Measurements from ENCODE around the gene SBDS. TPM values are rescaled to one million over a fixed set of nuclear protein-coding genes. Genes with fewer than 3 reads are reported as not detected.
"Not testable (repeated sequence)": the region's sequence is repeated elsewhere in the genome, so short reads cannot be mapped to it uniquely, and the experiment has no call there.

SBDS gene
- total and polyA plus RNA-seq, 3 experiments from 2014 or later, result 79.5 to 92.0 (median 91.6) TPM

DNA sequence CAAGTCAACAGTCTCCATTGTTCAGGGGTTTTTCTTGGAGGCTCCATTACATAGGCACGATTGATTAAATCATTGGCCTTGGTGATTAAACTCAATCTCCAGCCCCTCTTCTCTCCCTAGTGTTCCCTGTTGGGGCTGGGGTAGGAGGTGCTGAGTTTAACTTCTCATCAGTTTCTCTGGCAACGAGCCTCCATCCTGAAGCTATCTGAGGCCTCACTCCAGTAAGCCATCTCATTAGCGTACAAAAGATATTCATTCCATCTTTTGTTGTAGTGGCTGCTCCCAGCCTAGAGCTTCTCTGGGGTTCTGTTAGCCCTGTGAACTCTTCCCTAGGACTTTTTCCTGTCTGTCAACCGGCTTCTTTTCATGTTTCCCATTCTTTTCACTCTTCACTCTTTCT is 12.9 kb upstream of the SBDS start:
- DNase-seq, result no peak
- H3K27ac ChIP-seq (ENCODE audit: low read depth, low read length), result no peak overlapping the region
- Mint-ChIP-seq H3K27ac (peak overlapping the region in 1 of 8 donors; percentile 75), H3K4me3 (no peak overlapping the region), H3K9me3 (no peaks in the 10 kb centered on the region), H3K4me1 (peaks cover 0 to 16% (median 8%) of the 10 kb centered on the region in 3 donors), H3K36me3 (peaks cover 0 to 84% (median 21%) of the 10 kb centered on the region in 3 donors), H3K27me3 (no peaks in the 10 kb centered on the region)
- no peaks in the 10 kb centered on the region for H3K36me3 ChIP-seq (ENCODE audit: insufficient read depth, low read length)
- ChIA-PET CTCF (no interaction called here), POLR2A (no interaction called here)
- no peaks in the 10 kb centered on the region for H3K4me1 ChIP-seq (ENCODE audit: insufficient read depth, low read length)
- no peaks in the 10 kb centered on the region for H3K27me3 ChIP-seq (ENCODE audit: insufficient read depth, low read length, poor library complexity, severe bottlenecking)
- H3K9me3 ChIP-seq (ENCODE audit: low read length), result no peaks in the 10 kb centered on the region
- no peak overlapping the region for H3K4me3 ChIP-seq (ENCODE audit: low read length)

DNA sequence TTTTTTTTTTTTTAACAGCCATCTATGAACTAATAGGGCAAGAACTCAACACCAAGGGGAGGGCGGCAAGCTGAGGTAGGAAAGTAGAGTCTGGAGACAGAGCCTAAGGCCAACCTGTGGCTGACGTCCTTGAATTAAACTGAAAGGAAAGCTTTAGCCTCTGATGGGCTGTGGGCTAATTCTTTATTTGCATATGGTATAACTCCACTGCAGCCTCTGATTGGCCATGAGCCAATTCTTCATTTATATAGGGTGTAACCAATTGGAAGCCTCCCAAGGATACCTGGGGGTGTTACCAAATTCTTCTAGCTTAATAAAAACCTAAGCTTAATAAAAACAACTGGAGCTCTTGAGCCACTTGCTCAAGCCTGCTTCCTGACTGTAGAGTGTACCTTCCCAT is 11.6 kb upstream of the SBDS start:
- peaks cover 0 to 24% (median 9%) of the 10 kb centered on the region in 3 donors for H3K4me1 Mint-ChIP-seq
- Histone ChIP-seq H3K4me1 (ENCODE audit: insufficient read depth, low read length) (no peaks in the 10 kb centered on the region), H3K9me3 (ENCODE audit: low read length) (no peaks in the 10 kb centered on the region), H3K27ac (ENCODE audit: low read depth, low read length) (no peak overlapping the region), H3K27me3 (ENCODE audit: insufficient read depth, low read length, poor library complexity, severe bottlenecking) (no peaks in the 10 kb centered on the region), H3K4me3 (ENCODE audit: low read length) (no peak overlapping the region), H3K36me3 (ENCODE audit: insufficient read depth, low read length) (no peaks in the 10 kb centered on the region)
- POLR2A ChIA-PET, result no interaction called here
- CTCF ChIA-PET, result interaction anchor here (1.2 kb wide), 1 partner anchor 12 kb away, joined by 3 read pairs; no protein-coding TSS in a partner anchor
- no peak for DNase-seq
- no peak overlapping the region for H3K4me3 Mint-ChIP-seq
- no peak overlapping the region for H3K27ac Mint-ChIP-seq
- peaks cover 0 to 81% (median 21%) of the 10 kb centered on the region in 3 donors for H3K36me3 Mint-ChIP-seq
- H3K27me3 Mint-ChIP-seq, result no peaks in the 10 kb centered on the region
- no peaks in the 10 kb centered on the region for H3K9me3 Mint-ChIP-seq

DNA sequence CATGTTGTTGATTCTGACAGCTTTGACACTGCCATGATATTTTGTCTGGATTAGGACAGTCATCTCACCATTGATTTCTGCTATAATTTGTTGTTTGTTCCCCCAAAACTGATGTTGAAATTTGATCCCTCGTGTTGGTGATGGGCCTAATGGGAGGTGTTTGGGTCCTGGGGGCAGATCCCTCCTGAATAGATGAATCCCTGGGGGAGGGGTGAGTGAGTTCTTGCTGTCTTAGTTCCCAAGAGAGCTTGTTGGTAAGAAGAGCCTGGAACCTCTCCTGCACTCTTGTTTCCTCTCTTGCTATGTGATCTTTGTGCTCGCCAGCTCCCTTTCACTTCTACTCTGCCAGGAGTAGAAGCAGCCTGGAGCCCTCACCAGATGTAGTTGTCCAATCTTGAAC is 8.8 kb upstream of the SBDS start:
- H3K4me3 Mint-ChIP-seq; CTCF ChIA-PET; H3K4me1 ChIP-seq (ENCODE audit: insufficient read depth, low read length); H3K27ac Mint-ChIP-seq; H3K27me3 Mint-ChIP-seq; H3K9me3 Mint-ChIP-seq; H3K36me3 ChIP-seq (ENCODE audit: insufficient read depth, low read length); DNase-seq; H3K27ac ChIP-seq (ENCODE audit: low read depth, low read length); H3K9me3 ChIP-seq (ENCODE audit: low read length); POLR2A ChIA-PET; H3K4me3 ChIP-seq (ENCODE audit: low read length); H3K27me3 ChIP-seq (ENCODE audit: insufficient read depth, low read length, poor library complexity, severe bottlenecking): not testable (repeated sequence)
- H3K36me3 Mint-ChIP-seq, result peaks cover 0 to 66% (median 14%) of the 10 kb centered on the region in 3 donors
- H3K4me1 Mint-ChIP-seq, result peaks cover 5 to 29% (median 11%) of the 10 kb centered on the region in 3 donors

DNA sequence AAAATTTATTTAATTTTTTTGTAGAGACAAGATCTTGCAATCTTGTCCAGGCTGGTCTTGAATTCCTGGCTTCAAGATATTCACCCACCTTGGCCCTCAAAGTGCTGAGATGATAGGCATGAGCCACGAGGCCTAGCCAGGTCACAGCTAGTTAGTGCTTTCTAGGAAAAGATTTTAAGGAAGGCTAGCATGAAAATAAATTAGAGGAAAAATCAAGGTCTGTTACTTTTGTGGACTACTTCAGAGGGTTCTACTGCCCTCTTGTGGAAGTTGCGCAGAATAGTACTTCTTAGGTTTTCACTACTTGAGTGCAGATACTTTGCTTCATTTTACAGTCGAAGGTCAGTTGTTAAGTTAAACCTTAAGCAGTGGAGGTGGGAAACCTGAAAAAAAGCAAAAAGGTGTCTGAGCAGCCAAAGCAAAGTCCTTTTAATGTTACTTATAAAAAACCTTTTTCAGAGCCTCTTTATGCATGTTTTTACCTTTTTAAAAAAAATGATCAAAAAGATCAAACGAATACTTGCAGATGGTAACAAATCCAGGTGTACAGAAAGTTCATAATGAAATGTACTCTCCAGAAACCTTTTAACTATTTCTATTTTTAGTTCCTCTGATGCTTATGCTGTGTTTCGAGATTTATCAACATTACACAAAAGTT is 5.3 kb upstream of the SBDS start:
- H3K9me3 Mint-ChIP-seq; POLR2A ChIA-PET; H3K27me3 Mint-ChIP-seq; CTCF ChIA-PET; H3K27ac ChIP-seq (ENCODE audit: low read depth, low read length); H3K4me3 ChIP-seq (ENCODE audit: low read length); H3K36me3 ChIP-seq (ENCODE audit: insufficient read depth, low read length); H3K4me1 ChIP-seq (ENCODE audit: insufficient read depth, low read length); H3K9me3 ChIP-seq (ENCODE audit: low read length); H3K27me3 ChIP-seq (ENCODE audit: insufficient read depth, low read length, poor library complexity, severe bottlenecking): not testable (repeated sequence)
- H3K36me3 Mint-ChIP-seq, result peaks cover 0 to 51% (median 4%) of the 10 kb centered on the region in 3 donors
- H3K4me3 Mint-ChIP-seq, result peak overlapping the region in 2 of 7 donors; percentile 44 to 76
- peaks cover 15 to 35% (median 17%) of the 10 kb centered on the region in 3 donors for H3K4me1 Mint-ChIP-seq
- DNase-seq, result peak in 2 of 5 donors; percentile 21 to 43
- peak overlapping the region in 5 of 8 donors; percentile 57 to 90 (median 84) for H3K27ac Mint-ChIP-seq

- H3K36me3 Mint-ChIP-seq, result peaks cover 6 to 54% (median 14%) of the 10 kb centered on the region in 3 donors
- H3K27ac Mint-ChIP-seq, result peak within 1 kb of the TSS; percentile 97 to 100 (median 99)
- Histone ChIP-seq H3K4me3 (ENCODE audit: low read length) (peak within 1 kb of the TSS; percentile 97), H3K4me1 (ENCODE audit: insufficient read depth, low read length) (peaks cover 23% of the 10 kb centered on the region), H3K36me3 (ENCODE audit: insufficient read depth, low read length) (peaks cover 18% of the 10 kb centered on the region), H3K27ac (ENCODE audit: low read depth, low read length) (peak within 1 kb of the TSS; percentile 78)
- CTCF ChIA-PET, result interaction anchor here (1.7 kb wide), 1 partner anchor 152 kb away, joined by 4 read pairs; no protein-coding TSS in a partner anchor
- peak within 1 kb of the TSS; percentile 94 to 100 (median 98) for H3K4me3 Mint-ChIP-seq
- DNase-seq, result peak; percentile 96 to 99 (median 98)
- not testable (repeated sequence) for H3K27me3 ChIP-seq (ENCODE audit: insufficient read depth, low read length, poor library complexity, severe bottlenecking); H3K9me3 ChIP-seq (ENCODE audit: low read length); H3K27me3 Mint-ChIP-seq; H3K9me3 Mint-ChIP-seq
- POLR2A ChIA-PET, result interaction anchor here (0.6 to 1.1 kb wide), 3 partner anchors 76 to 503 kb away, joined by 4 to 7 read pairs (median 4); partner anchors contain the start of genes KCTD7 and TMEM248
- peaks cover 26 to 51% (median 37%) of the 10 kb centered on the region in 3 donors for H3K4me1 Mint-ChIP-seq
Measured at GRCh38 chr7:66996444-66997191, 1.2 kb upstream of the SBDS start, which contains the start of gene TYW1. Gene TYW1 (plus strand): TSS chr7:66996833. CDS start chr7:66996979, 146 bp downstream.

DNA sequence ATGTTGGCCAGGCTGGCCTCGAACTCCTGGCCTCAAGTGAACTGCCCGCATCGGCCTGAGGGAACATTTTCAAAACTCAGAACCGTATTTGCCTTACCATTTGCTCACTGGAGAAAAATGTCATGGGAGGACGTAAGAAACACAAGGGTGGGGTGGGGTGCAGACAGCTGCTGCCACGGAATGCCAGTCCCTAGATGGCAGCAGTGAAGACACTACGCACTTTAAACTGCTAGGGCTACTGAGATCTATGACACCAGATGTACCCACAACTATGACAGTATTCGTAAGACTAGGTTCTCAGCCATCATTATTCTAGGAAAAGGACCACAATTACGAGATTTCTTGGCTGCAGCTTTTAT is 716 bp downstream of the SBDS start:
- H3K4me1 ChIP-seq (ENCODE audit: insufficient read depth, low read length), result peaks cover 23% of the 10 kb centered on the region
- H3K27me3 ChIP-seq (ENCODE audit: insufficient read depth, low read length, poor library complexity, severe bottlenecking); H3K9me3 Mint-ChIP-seq; H3K9me3 ChIP-seq (ENCODE audit: low read length); H3K27me3 Mint-ChIP-seq: not testable (repeated sequence)
- Mint-ChIP-seq H3K4me1 (peaks cover 25 to 47% (median 32%) of the 10 kb centered on the region in 3 donors), H3K27ac (peak overlapping the region; percentile 97 to 100 (median 100)), H3K36me3 (peaks cover 6 to 69% (median 13%) of the 10 kb centered on the region in 3 donors), H3K4me3 (peak overlapping the region; percentile 94 to 100 (median 98))
- peak overlapping the region; percentile 89 for H3K4me3 ChIP-seq (ENCODE audit: low read length)
- peak overlapping the region; percentile 98 for H3K27ac ChIP-seq (ENCODE audit: low read depth, low read length)
- H3K36me3 ChIP-seq (ENCODE audit: insufficient read depth, low read length), result peaks cover 17% of the 10 kb centered on the region
- CTCF ChIA-PET, result interaction anchor here (0.9 to 1.8 kb wide), 2 partner anchors 12 to 150 kb away, joined by 3 to 4 read pairs; no protein-coding TSS in a partner anchor
- POLR2A ChIA-PET, result interaction anchor here (0.7 to 1.9 kb wide), 4 partner anchors 73 to 341 kb away, joined by 3 to 22 read pairs (median 5); partner anchors contain the start of genes RABGEF1 and TMEM248
- peak; percentile 16 to 79 (median 70) for DNase-seq

GRCh38 chr7:66994051-66994450 is 1.3 kb downstream of the SBDS start:
- DNase-seq; H3K9me3 ChIP-seq (ENCODE audit: low read length); H3K9me3 Mint-ChIP-seq; H3K27me3 Mint-ChIP-seq; H3K27me3 ChIP-seq (ENCODE audit: insufficient read depth, low read length, poor library complexity, severe bottlenecking): not testable (repeated sequence)
- Mint-ChIP-seq H3K27ac (peak overlapping the region; percentile 97 to 100 (median 100)), H3K36me3 (peaks cover 6 to 67% (median 13%) of the 10 kb centered on the region in 3 donors), H3K4me1 (peaks cover 24 to 47% (median 32%) of the 10 kb centered on the region in 3 donors), H3K4me3 (peak overlapping the region; percentile 94 to 100 (median 98))
- Histone ChIP-seq H3K4me1 (ENCODE audit: insufficient read depth, low read length) (peaks cover 23% of the 10 kb centered on the region), H3K4me3 (ENCODE audit: low read length) (peak overlapping the region; percentile 89), H3K36me3 (ENCODE audit: insufficient read depth, low read length) (peaks cover 15% of the 10 kb centered on the region), H3K27ac (ENCODE audit: low read depth, low read length) (peak overlapping the region; percentile 98)
- ChIA-PET POLR2A (interaction anchor here (0.7 to 1.9 kb wide), 3 partner anchors 71 to 254 kb away, joined by 7 to 22 read pairs (median 7); partner anchors contain the start of genes RABGEF1 and TMEM248), CTCF (interaction anchor here (0.9 to 1.8 kb wide), 2 partner anchors 13 to 149 kb away, joined by 3 to 4 read pairs; no protein-coding TSS in a partner anchor)

All from CD8-positive, alpha-beta memory T cell (primary cell).